HFFc6 (cell line): Measurements from ENCODE around the gene CAMK4. TPM values are rescaled to one million over a fixed set of nuclear protein-coding genes. Genes with fewer than 3 reads are reported as not detected.
A peak's percentile ranks its signal among the peaks of the same experiment; 100 is the strongest.

Source experiments
- DNase-seq: peaks from one replicate; pipeline ENCODE4 v3.0.0-alpha.2; 2018
- H3K27ac Mint-ChIP-seq: 2 replicates; pipeline ENCODE4 v1.8.0; 2020; ENCODE audit warnings: mild to moderate bottlenecking, mixed read lengths
- H3K27me3 Mint-ChIP-seq: 2 replicates; pipeline ENCODE4 v1.8.0; 2021; ENCODE audit warnings: mild to moderate bottlenecking, moderate library complexity, mixed read lengths; ENCODE audit not compliant: insufficient read depth
- H3K36me3 Mint-ChIP-seq: 2 replicates; pipeline ENCODE4 v1.8.0; 2021; ENCODE audit warnings: low read depth, mixed read lengths
- H3K4me1 Mint-ChIP-seq: 2 replicates; pipeline ENCODE4 v1.8.0; 2020; ENCODE audit warnings: low read depth, mixed read lengths
- H3K4me3 Mint-ChIP-seq: 2 replicates; pipeline ENCODE4 v1.8.0; 2020; ENCODE audit warnings: mild to moderate bottlenecking, moderate library complexity, mixed read lengths
- H3K9me3 Mint-ChIP-seq: 2 replicates; pipeline ENCODE4 v1.8.0; 2020; ENCODE audit warnings: mild to moderate bottlenecking, mixed read lengths
- CTCF ChIP-seq: fragments of 200-600 bp; sonication (generic); IDR thresholded peaks from 2 replicates; pipeline ENCODE4 v1.5.0; 2021; ENCODE audit warnings: antibody characterized with exemption, mild to moderate bottlenecking
- total RNA-seq, 6 experiments: library from RNA; stranded (reverse); fragmentation: NEBNext Ultra II Directional; extraction: Animal tissue kit (Norgen Biotek cat#: 25700); gene quantifications; 2 replicates in 1 of 6; 3 replicates in 5 of 6; pipeline ENCODE4 v1.2.3, GENCODE V29; 2021

Gene CAMK4
- total RNA-seq, 6 experiments from 2014 or later, result 3.8 to 5.7 (median 4.4) TPM

- Mint-ChIP-seq H3K36me3 (no peaks in the 10 kb centered on the region; the same call in 1 of the 2 replicates), H3K9me3 (no peaks in the 10 kb centered on the region), H3K27ac (no peak overlapping the region), H3K27me3 (no peaks in the 10 kb centered on the region), H3K4me3 (no peak overlapping the region), H3K4me1 (peaks cover 37% of the 10 kb centered on the region)
- no peak for TF ChIP-seq CTCF
- no peak for DNase-seq
Observed at GRCh38 chr5:111385970-111386831, 162.0 kb downstream of the CAMK4 start.

GRCh38 chr5:111386832-111387162 is 162.6 kb downstream of the CAMK4 start:
- Mint-ChIP-seq H3K27me3 (no peaks in the 10 kb centered on the region), H3K36me3 (no peaks in the 10 kb centered on the region; the same call in 1 of the 2 replicates), H3K9me3 (no peaks in the 10 kb centered on the region), H3K4me3 (no peak overlapping the region), H3K27ac (no peak overlapping the region), H3K4me1 (peaks cover 37% of the 10 kb centered on the region)
- no peak for TF ChIP-seq CTCF
- no peak for DNase-seq

GRCh38 chr5:111387361-111387760 is 163.2 kb downstream of the CAMK4 start:
- H3K27me3 Mint-ChIP-seq, result no peaks in the 10 kb centered on the region; the same call in 1 of the 2 replicates
- no peaks in the 10 kb centered on the region for H3K9me3 Mint-ChIP-seq
- H3K4me1 Mint-ChIP-seq, result peaks cover 37% of the 10 kb centered on the region
- no peak for DNase-seq
- TF ChIP-seq CTCF, result no peak
- H3K27ac Mint-ChIP-seq, result no peak overlapping the region
- H3K36me3 Mint-ChIP-seq, result no peaks in the 10 kb centered on the region; the same call in 1 of the 2 replicates
- H3K4me3 Mint-ChIP-seq, result no peak overlapping the region

GRCh38 chr5:111389390-111390082 is 165.4 kb downstream of the CAMK4 start:
- no peaks in the 10 kb centered on the region; the same call in 1 of the 2 replicates for H3K27me3 Mint-ChIP-seq
- peak; percentile 91 for DNase-seq
- H3K36me3 Mint-ChIP-seq, result no peaks in the 10 kb centered on the region; the same call in 1 of the 2 replicates
- H3K9me3 Mint-ChIP-seq, result no peaks in the 10 kb centered on the region
- peaks cover 50% of the 10 kb centered on the region for H3K4me1 Mint-ChIP-seq
- peak; percentile 50 for TF ChIP-seq CTCF
- H3K27ac Mint-ChIP-seq, result peak overlapping the region; percentile 90
- peak overlapping the region; percentile 22 for H3K4me3 Mint-ChIP-seq

GRCh38 chr5:111392181-111392580 is 168.0 kb downstream of the CAMK4 start:
- no peaks in the 10 kb centered on the region; the same call in 1 of the 2 replicates for H3K36me3 Mint-ChIP-seq
- no peaks in the 10 kb centered on the region for H3K9me3 Mint-ChIP-seq
- peaks cover 55% of the 10 kb centered on the region for H3K4me1 Mint-ChIP-seq
- no peak for DNase-seq
- no peak for TF ChIP-seq CTCF
- H3K27ac Mint-ChIP-seq, result no peak overlapping the region
- no peaks in the 10 kb centered on the region; the same call in 1 of the 2 replicates for H3K27me3 Mint-ChIP-seq
- H3K4me3 Mint-ChIP-seq, result no peak overlapping the region
